Ammon's horn (tissue), 1 donor: Measurements from ENCODE around the gene MYO9A.
"Not testable (repeated sequence)": the region's sequence is repeated elsewhere in the genome, so short reads cannot be mapped to it uniquely, and the experiment has no call there.

Experiments used
- DNase-seq: peaks from one replicate; pipeline ENCODE4 v3.0.0-alpha.2; 2016; ENCODE audit warnings: low spot score

The MYO9A gene

GRCh38 chr15:72086920-72087648 is 30.9 kb downstream of the MYO9A start:
- no peak for DNase-seq

- peak; percentile 5 for DNase-seq
These were observed 31.8 kb downstream of the MYO9A start for GRCh38 chr15:72086010-72086697.

- DNase-seq: no peak
These were observed 35.8 kb downstream of the MYO9A start for GRCh38 chr15:72082176-72082575.

- no peak for DNase-seq
These were observed 39.1 kb downstream of the MYO9A start for GRCh38 chr15:72078887-72079286.

- DNase-seq: no peak
These were observed 40.0 kb downstream of the MYO9A start for GRCh38 chr15:72077950-72078349.

- DNase-seq: no peak
These were observed 43.5 kb downstream of the MYO9A start for GRCh38 chr15:72074335-72075060.

- not testable (repeated sequence) for DNase-seq
These were observed 46.5 kb downstream of the MYO9A start for GRCh38 chr15:72071448-72071825.

- DNase-seq: no peak
These were observed 47.0 kb downstream of the MYO9A start for GRCh38 chr15:72070817-72071447.

- DNase-seq: no peak
These were observed 49.1 kb downstream of the MYO9A start for GRCh38 chr15:72068856-72069255.

- no peak for DNase-seq
These were observed 52.1 kb downstream of the MYO9A start for GRCh38 chr15:72065801-72066200.

- no peak for DNase-seq
These were observed 54.8 kb downstream of the MYO9A start for GRCh38 chr15:72063186-72063585.

- no peak for DNase-seq
These were observed 55.6 kb downstream of the MYO9A start for GRCh38 chr15:72062319-72062718.

- no peak for DNase-seq
These were observed 57.2 kb downstream of the MYO9A start for GRCh38 chr15:72060687-72061250.

GRCh38 chr15:72058585-72058984 is 59.4 kb downstream of the MYO9A start:
- no peak for DNase-seq

GRCh38 chr15:72057548-72058091 is 60.3 kb downstream of the MYO9A start:
- DNase-seq: no peak

- not testable (repeated sequence) for DNase-seq
These were observed 61.7 kb downstream of the MYO9A start for GRCh38 chr15:72056217-72056616.

GRCh38 chr15:72053297-72053696 is 64.7 kb downstream of the MYO9A start:
- DNase-seq: not testable (repeated sequence)

GRCh38 chr15:72050700-72051099 is 67.2 kb downstream of the MYO9A start:
- DNase-seq: no peak

GRCh38 chr15:72047020-72047419 is 70.9 kb downstream of the MYO9A start:
- DNase-seq: no peak

- no peak for DNase-seq
These were observed 73.0 kb downstream of the MYO9A start for GRCh38 chr15:72044956-72045355.

- no peak for DNase-seq
These were observed 75.1 kb downstream of the MYO9A start for GRCh38 chr15:72042865-72043264.

- DNase-seq: no peak
These were observed 75.9 kb downstream of the MYO9A start for GRCh38 chr15:72042054-72042453.
